ENCODE data around the gene TOMM34. TPM values are rescaled to one million over a fixed set of nuclear protein-coding genes. Genes with fewer than 3 reads are reported as not detected.

TOMM34 gene
- total and polyA plus RNA-seq, 7 experiments from 2014 or later, result 7.0 to 30.2 (median 8.8) TPM

GRCh38 chr20:44912189-44912588 lies 48.0 kb downstream of the TOMM34 start:
- Mint-ChIP-seq H3K27me3 (no peaks in the 10 kb centered on the region), H3K4me3 (peak overlapping the region in 3 of 10 donors; percentile 12 to 45 (median 14)), H3K36me3 (peaks cover 0 to 21% (median 4%) of the 10 kb centered on the region in 5 donors), H3K9me3 (no peaks in the 10 kb centered on the region), H3K4me1 (peaks cover 13 to 50% (median 40%) of the 10 kb centered on the region in 7 donors), H3K27ac (peak overlapping the region in 5 of 9 donors; percentile 16 to 80 (median 55))
- no peak overlapping the region for H3K4me3 ChIP-seq (ENCODE audit: low read length)
- H3K27me3 ChIP-seq (ENCODE audit: control insufficient read depth in 2 of 2, insufficient read depth in 2 of 2, low read length in 2 of 2), result no peaks in the 10 kb centered on the region
- no peak overlapping the region for H3K27ac ChIP-seq (ENCODE audit: low read depth, low read length)
- ChIA-PET CTCF (no interaction called here), POLR2A (no interaction called here)
- peaks cover 6 to 17% of the 10 kb centered on the region in 2 donors for H3K4me1 ChIP-seq (ENCODE audit: control insufficient read depth in 2 of 2, insufficient read depth in 2 of 2, low read length in 2 of 2)
- no peaks in the 10 kb centered on the region for H3K9me3 ChIP-seq (ENCODE audit: control insufficient read depth in 2 of 3, low read length in 3 of 3)
- intact Hi-C loops (cut with micrococcal nuclease), result loop anchor here (5.0 kb wide), 2 partner anchors 100 to 185 kb away; no protein-coding TSS in a partner anchor
- ATAC-seq (no peak), DNase-seq (no peak)
- H3K36me3 ChIP-seq (ENCODE audit: control insufficient read depth in 2 of 3, insufficient read depth in 3 of 3, low read length in 3 of 3), result peaks cover 0 to 8% (median 5%) of the 10 kb centered on the region in 3 experiments

- Histone ChIP-seq H3K27me3 (ENCODE audit: control insufficient read depth in 2 of 2, insufficient read depth in 2 of 2, low read length in 2 of 2) (no peaks in the 10 kb centered on the region), H3K36me3 (ENCODE audit: control insufficient read depth in 2 of 3, insufficient read depth in 3 of 3, low read length in 3 of 3) (peaks cover 0 to 16% (median 12%) of the 10 kb centered on the region in 3 experiments), H3K9me3 (ENCODE audit: control insufficient read depth in 2 of 3, low read length in 3 of 3) (no peaks in the 10 kb centered on the region), H3K4me1 (ENCODE audit: control insufficient read depth in 2 of 2, insufficient read depth in 2 of 2, low read length in 2 of 2) (peaks cover 6 to 17% of the 10 kb centered on the region in 2 donors), H3K4me3 (ENCODE audit: low read length) (no peak overlapping the region), H3K27ac (ENCODE audit: low read depth, low read length) (no peak overlapping the region)
- ATAC-seq (no peak), DNase-seq (peak in 5 of 9 donors; percentile 20 to 56 (median 38))
- Mint-ChIP-seq H3K36me3 (peaks cover 0 to 16% (median under 1%) of the 10 kb centered on the region in 5 donors), H3K4me3 (peak overlapping the region; percentile 18 to 85 (median 50)), H3K9me3 (no peaks in the 10 kb centered on the region), H3K27me3 (no peaks in the 10 kb centered on the region), H3K4me1 (peaks cover 13 to 50% (median 40%) of the 10 kb centered on the region in 7 donors), H3K27ac (peak overlapping the region in 6 of 9 donors; percentile 11 to 80 (median 60))
- ChIA-PET CTCF (interaction anchor here (2.1 kb wide), 1 partner anchor 23 kb away, joined by 8 read pairs; no protein-coding TSS in a partner anchor), POLR2A (interaction anchor here (0.7 to 1.6 kb wide), 4 partner anchors 7 to 26 kb away, joined by 3 to 5 read pairs (median 4); partner anchors contain the start of gene YWHAB)
- intact Hi-C loops (cut with micrococcal nuclease), result loop anchor here (1.0 to 5.0 kb wide), 3 partner anchors 101 to 186 kb away; no protein-coding TSS in a partner anchor
Measured at GRCh38 chr20:44911264-44911921, 48.8 kb downstream of the TOMM34 start.

- Mint-ChIP-seq H3K27ac (peak overlapping the region in 5 of 9 donors; percentile 33 to 83 (median 72)), H3K4me1 (peaks cover 13 to 50% (median 40%) of the 10 kb centered on the region in 7 donors), H3K36me3 (peaks cover 4 to 21% (median 6%) of the 10 kb centered on the region in 5 donors), H3K9me3 (no peaks in the 10 kb centered on the region), H3K4me3 (peak overlapping the region; percentile 75 to 89 (median 85)), H3K27me3 (no peaks in the 10 kb centered on the region)
- no peak for DNase-seq
- ChIA-PET POLR2A (interaction anchor here (0.6 to 1.6 kb wide), 5 partner anchors 8 to 26 kb away, joined by 3 to 5 read pairs (median 3); partner anchors contain the start of gene YWHAB), CTCF (interaction anchor here (0.6 to 2.1 kb wide), 2 partner anchors 23 to 237 kb away, joined by 3 to 8 read pairs; no protein-coding TSS in a partner anchor)
- no peak for ATAC-seq
- H3K4me3 ChIP-seq (ENCODE audit: low read length), result peak overlapping the region; percentile 69
- peak overlapping the region; percentile 53 for H3K27ac ChIP-seq (ENCODE audit: low read depth, low read length)
- intact Hi-C loops (cut with micrococcal nuclease), result loop anchor here (1.0 to 5.0 kb wide), 5 partner anchors 25 to 187 kb away; partner anchors contain the start of genes STK4 (in 1 of the 2) and YWHAB (in 1 of the 2)
- H3K27me3 ChIP-seq (ENCODE audit: control insufficient read depth in 2 of 2, insufficient read depth in 2 of 2, low read length in 2 of 2), result no peaks in the 10 kb centered on the region
- peaks cover 6 to 17% of the 10 kb centered on the region in 2 donors for H3K4me1 ChIP-seq (ENCODE audit: control insufficient read depth in 2 of 2, insufficient read depth in 2 of 2, low read length in 2 of 2)
- no peaks in the 10 kb centered on the region for H3K9me3 ChIP-seq (ENCODE audit: control insufficient read depth in 2 of 3, low read length in 3 of 3)
- peaks cover 0 to 22% (median 18%) of the 10 kb centered on the region in 3 experiments for H3K36me3 ChIP-seq (ENCODE audit: control insufficient read depth in 2 of 3, insufficient read depth in 3 of 3, low read length in 3 of 3)
Measured at GRCh38 chr20:44910690-44911262, 49.4 kb downstream of the TOMM34 start.

DNA sequence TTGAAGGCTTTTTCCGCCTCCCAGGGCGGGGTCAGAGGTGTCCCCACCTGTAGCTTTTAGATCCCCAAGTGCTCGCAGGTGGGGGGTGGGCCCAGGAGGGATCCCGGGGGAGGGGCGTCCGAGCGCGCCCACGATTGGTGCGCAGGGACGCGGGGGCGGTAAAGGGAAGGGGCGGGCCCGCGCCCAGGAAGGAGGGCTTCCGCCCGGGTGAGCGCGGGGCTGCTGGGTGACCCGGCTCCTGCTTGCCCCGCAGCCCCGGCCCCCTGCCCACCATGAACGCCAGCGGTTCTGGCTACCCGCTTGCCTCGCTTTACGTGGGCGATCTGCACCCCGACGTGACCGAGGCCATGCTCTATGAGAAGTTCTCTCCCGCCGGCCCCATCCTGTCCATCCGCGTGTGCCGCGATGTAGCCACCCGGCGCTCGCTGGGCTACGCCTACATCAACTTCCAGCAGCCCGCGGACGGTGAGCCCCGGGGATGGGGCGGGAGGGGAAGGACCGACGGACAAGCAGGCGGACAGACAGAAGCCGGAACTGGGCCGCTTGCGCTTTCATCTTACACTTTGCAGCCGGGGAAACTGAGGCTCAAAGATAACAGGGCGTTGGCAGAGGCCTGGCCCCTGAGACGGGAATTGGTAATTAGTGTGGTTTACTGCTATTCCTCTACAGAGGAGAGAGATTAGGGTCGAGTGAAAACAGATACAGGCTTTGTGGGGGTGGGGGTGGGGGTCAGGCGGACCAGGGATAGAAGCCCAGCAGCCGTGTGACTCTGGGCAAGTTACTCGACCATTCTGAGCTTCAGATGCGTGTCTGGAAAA lies 50.1 kb downstream of the TOMM34 start, which contains the start of gene PABPC1L:
PABPC1L (plus strand) TSS at position 189 of the 818 bp plus-strand sequence; CDS start at position 273, 84 bp downstream.
- POLR2A ChIA-PET, result interaction anchor here (0.5 to 1.6 kb wide), 11 partner anchors 9 to 162 kb away, joined by 3 to 7 read pairs (median 3); partner anchors contain the start of genes TOMM34 and YWHAB
- peak within 1 kb of the TSS; percentile 46 to 83 (median 78) for H3K27ac Mint-ChIP-seq
- no peaks in the 10 kb centered on the region for H3K27me3 Mint-ChIP-seq
- H3K36me3 Mint-ChIP-seq, result peaks cover 7 to 24% (median 8%) of the 10 kb centered on the region in 5 donors
- H3K27me3 ChIP-seq (ENCODE audit: control insufficient read depth in 2 of 2, insufficient read depth in 2 of 2, low read length in 2 of 2), result no peaks in the 10 kb centered on the region
- H3K4me1 Mint-ChIP-seq, result peaks cover 12 to 47% (median 38%) of the 10 kb centered on the region in 7 donors
- peaks cover under 1 to 28% (median 24%) of the 10 kb centered on the region in 3 experiments for H3K36me3 ChIP-seq (ENCODE audit: control insufficient read depth in 2 of 3, insufficient read depth in 3 of 3, low read length in 3 of 3)
- H3K9me3 Mint-ChIP-seq, result no peaks in the 10 kb centered on the region
- H3K4me3 Mint-ChIP-seq, result peak within 1 kb of the TSS; percentile 75 to 89 (median 85)
- H3K27ac ChIP-seq (ENCODE audit: low read depth, low read length), result peak within 1 kb of the TSS; percentile 53
- CTCF ChIA-PET, result interaction anchor here (0.6 to 2.1 kb wide), 4 partner anchors 12 to 236 kb away, joined by 3 to 8 read pairs (median 4); no protein-coding TSS in a partner anchor
- DNase-seq (peak; percentile 58 to 86 (median 71)), ATAC-seq (peak; percentile 97)
- peak within 1 kb of the TSS; percentile 69 for H3K4me3 ChIP-seq (ENCODE audit: low read length)
- no peaks in the 10 kb centered on the region for H3K9me3 ChIP-seq (ENCODE audit: control insufficient read depth in 2 of 3, low read length in 3 of 3)
- H3K4me1 ChIP-seq (ENCODE audit: control insufficient read depth in 2 of 2, insufficient read depth in 2 of 2, low read length in 2 of 2), result peaks cover 6 to 17% of the 10 kb centered on the region in 2 donors
- intact Hi-C loops (cut with micrococcal nuclease), result loop anchor here (1.0 to 5.0 kb wide), 5 partner anchors 25 to 187 kb away; partner anchors contain the start of genes STK4 (in 2 of the 2) and YWHAB (in 2 of the 2)

- no peaks in the 10 kb centered on the region for H3K27me3 ChIP-seq (ENCODE audit: control insufficient read depth in 2 of 2, insufficient read depth in 2 of 2, low read length in 2 of 2)
- Mint-ChIP-seq H3K4me1 (peaks cover 5 to 39% (median 29%) of the 10 kb centered on the region in 7 donors), H3K27me3 (no peaks in the 10 kb centered on the region), H3K27ac (peak overlapping the region; percentile 46 to 83 (median 77)), H3K36me3 (peaks cover 11 to 30% (median 15%) of the 10 kb centered on the region in 5 donors), H3K9me3 (no peaks in the 10 kb centered on the region), H3K4me3 (peak overlapping the region; percentile 75 to 89 (median 84))
- DNase-seq, result no peak
- H3K4me1 ChIP-seq (ENCODE audit: control insufficient read depth in 2 of 2, insufficient read depth in 2 of 2, low read length in 2 of 2), result peaks cover 6 to 11% of the 10 kb centered on the region in 2 donors
- H3K27ac ChIP-seq (ENCODE audit: low read depth, low read length), result peak overlapping the region; percentile 45
- intact Hi-C loops (cut with micrococcal nuclease), result loop anchor here in 1 of 2 donors (1.0 to 2.0 kb wide), 2 partner anchors 24 to 58 kb away; partner anchors contain the start of genes STK4 and YWHAB
- ChIA-PET POLR2A (interaction anchor here (0.5 to 1.6 kb wide), 8 partner anchors 13 to 163 kb away, joined by 3 to 7 read pairs (median 4); partner anchors contain the start of genes TOMM34 and YWHAB), CTCF (interaction anchor here (0.6 to 2.1 kb wide), 3 partner anchors 11 to 21 kb away, joined by 3 to 8 read pairs (median 5); no protein-coding TSS in a partner anchor)
- peak overlapping the region; percentile 69 for H3K4me3 ChIP-seq (ENCODE audit: low read length)
- no peaks in the 10 kb centered on the region for H3K9me3 ChIP-seq (ENCODE audit: control insufficient read depth in 2 of 3, low read length in 3 of 3)
- peaks cover 9 to 36% (median 33%) of the 10 kb centered on the region in 3 experiments for H3K36me3 ChIP-seq (ENCODE audit: control insufficient read depth in 2 of 3, insufficient read depth in 3 of 3, low read length in 3 of 3)
- no peak for ATAC-seq
Measured at GRCh38 chr20:44908987-44909871, 51.0 kb downstream of the TOMM34 start.
